GM23338 (cell line): Measurements from ENCODE around the gene TM9SF4. TPM values are rescaled to one million over a fixed set of nuclear protein-coding genes. Genes with fewer than 3 reads are reported as not detected.

Experiments used
- ATAC-seq: fragments of 200-7000 bp; cut with Tn5 transposase; 3 replicates; pipeline ENCODE4 v1.9.1; 2020
- DNase-seq: peaks from one replicate; pipeline ENCODE4 v3.0.0-alpha.2; 2015; ENCODE audit warnings: low spot score
- H2AFZ ChIP-seq: fragments of 200-600 bp; sonication (generic); 2 replicates; pipeline ENCODE4 v1.8.0; 2016; ENCODE audit warnings: antibody characterized with exemption, mild to moderate bottlenecking, moderate library complexity
- H3F3A ChIP-seq: fragments of 200-600 bp; sonication (generic); replicated peaks from 2 replicates; pipeline ENCODE4 v1.8.0; 2017; ENCODE audit warnings: antibody characterized with exemption, mixed run types, low read depth
- H3K27ac ChIP-seq: fragments of 200-600 bp; sonication (generic); 2 replicates; pipeline ENCODE4 v1.6.1; 2016; ENCODE audit warnings: low read depth
- H3K27me3 ChIP-seq: fragments of 200-600 bp; sonication (generic); 2 replicates; pipeline ENCODE4 v1.8.0; 2016; ENCODE audit warnings: mild to moderate bottlenecking, mixed run types, moderate library complexity; ENCODE audit not compliant: insufficient read depth
- H3K36me3 ChIP-seq: fragments of 200-600 bp; sonication (generic); 2 replicates; pipeline ENCODE4 v1.8.0; 2016; ENCODE audit warnings: mild to moderate bottlenecking; ENCODE audit not compliant: insufficient read depth
- H3K4me1 ChIP-seq: fragments of 200-600 bp; sonication (generic); 2 replicates; pipeline ENCODE4 v1.8.0; 2016; ENCODE audit warnings: mild to moderate bottlenecking, moderate library complexity; ENCODE audit not compliant: insufficient read depth
- H3K4me2 ChIP-seq: fragments of 200-600 bp; sonication (generic); 2 replicates; pipeline ENCODE4 v1.7.1; 2017; ENCODE audit warnings: mixed run types
- H3K4me3 ChIP-seq: fragments of 200-600 bp; sonication (generic); 2 replicates; pipeline ENCODE4 v1.6.1; 2016; ENCODE audit warnings: mixed run types
- H3K79me2 ChIP-seq: fragments of 200-600 bp; sonication (generic); replicated peaks from 2 replicates; pipeline ENCODE4 v1.8.0; 2017; ENCODE audit warnings: mild to moderate bottlenecking; ENCODE audit not compliant: insufficient read depth
- H3K9me2 ChIP-seq: fragments of 200-600 bp; sonication (generic); 2 replicates; pipeline ENCODE4 v1.8.0; 2017; ENCODE audit not compliant: insufficient read depth
- H4K20me1 ChIP-seq: fragments of 200-600 bp; sonication (generic); replicated peaks from 2 replicates; pipeline ENCODE4 v1.8.0; 2017; ENCODE audit warnings: mild to moderate bottlenecking; ENCODE audit not compliant: insufficient read depth
- H3K27ac Mint-ChIP-seq: 2 replicates; pipeline ENCODE4 v1.8.0; 2020; ENCODE audit warnings: inconsistent platforms, mild to moderate bottlenecking, moderate library complexity, mixed read lengths
- H3K27me3 Mint-ChIP-seq: 3 replicates; pipeline ENCODE4 v1.8.0; 2022; ENCODE audit warnings: low read depth, mild to moderate bottlenecking, moderate library complexity, mixed read lengths, inconsistent platforms; ENCODE audit not compliant: insufficient read depth, poor library complexity
- H3K36me3 Mint-ChIP-seq: 3 replicates; pipeline ENCODE4 v1.8.0; 2021; ENCODE audit warnings: low read depth, mild to moderate bottlenecking, inconsistent platforms, moderate library complexity, mixed read lengths
- H3K4me1 Mint-ChIP-seq: 3 replicates; pipeline ENCODE4 v1.8.0; 2020; ENCODE audit warnings: mild to moderate bottlenecking, inconsistent platforms, mixed read lengths
- H3K4me3 Mint-ChIP-seq: 3 replicates; pipeline ENCODE4 v1.8.0; 2021; ENCODE audit warnings: moderate library complexity, mild to moderate bottlenecking, inconsistent platforms, mixed read lengths
- H3K9me3 Mint-ChIP-seq: 3 replicates; pipeline ENCODE4 v1.8.0; 2020; ENCODE audit warnings: moderate library complexity, mild to moderate bottlenecking, inconsistent platforms, mixed read lengths
- EZH2 ChIP-seq: fragments of 200-600 bp; sonication (generic); IDR thresholded peaks from one replicate; pipeline ENCODE4 v1.8.0; 2017; ENCODE audit warnings: antibody characterized with exemption, mild to moderate bottlenecking, low read depth; ENCODE audit not compliant: unreplicated experiment
- EZH2phosphoT487 ChIP-seq: fragments of 200-600 bp; sonication (generic); IDR thresholded peaks from one replicate; pipeline ENCODE4 v1.8.1; 2018; ENCODE audit warnings: antibody characterized with exemption; ENCODE audit not compliant: unreplicated experiment
- NANOG ChIP-seq: IDR thresholded peaks from 2 replicates; pipeline ENCODE4 v1.6.1; 2016; ENCODE audit warnings: antibody characterized with exemption, borderline replicate concordance
- ZNF114 ChIP-seq: fragments of 250-450 bp; sonication (Bioruptor Pico); IDR thresholded peaks from 2 replicates; pipeline ENCODE4 v1.5.0; 2020; ENCODE audit warnings: mild to moderate bottlenecking, moderate library complexity
- ZNF331 ChIP-seq: fragments of 250-450 bp; sonication (Bioruptor Pico); IDR thresholded peaks from 2 replicates; pipeline ENCODE4 v1.5.0; 2020; ENCODE audit warnings: low read depth, mild to moderate bottlenecking, moderate library complexity
- polyA plus RNA-seq: library from polyadenylated mRNA; unstranded; fragments of >200 nt; fragmentation: Nextera tagmentation; extraction: Ambion mirVana; gene quantifications from 2 replicates; pipeline ENCODE4 v1.2.1, GENCODE V29; 2016
- total RNA-seq: library from RNA; depleted of rRNA; stranded (reverse); fragments of >200 nt; shearing (Covaris generic); gene quantifications from 2 replicates; pipeline ENCODE4 v1.2.3, GENCODE V29; 2014
- TF ChIP-seq, protein P1 (sequence below): fragments of 250-450 bp; sonication (Bioruptor Pico); IDR thresholded peaks from 2 replicates; pipeline ENCODE4 v1.5.0; 2020; ENCODE audit warnings: mild to moderate bottlenecking, moderate library complexity

TM9SF4 gene
- total and polyA plus RNA-seq, 2 experiments from 2014 or later = 20.4 to 52.6 TPM

DNA sequence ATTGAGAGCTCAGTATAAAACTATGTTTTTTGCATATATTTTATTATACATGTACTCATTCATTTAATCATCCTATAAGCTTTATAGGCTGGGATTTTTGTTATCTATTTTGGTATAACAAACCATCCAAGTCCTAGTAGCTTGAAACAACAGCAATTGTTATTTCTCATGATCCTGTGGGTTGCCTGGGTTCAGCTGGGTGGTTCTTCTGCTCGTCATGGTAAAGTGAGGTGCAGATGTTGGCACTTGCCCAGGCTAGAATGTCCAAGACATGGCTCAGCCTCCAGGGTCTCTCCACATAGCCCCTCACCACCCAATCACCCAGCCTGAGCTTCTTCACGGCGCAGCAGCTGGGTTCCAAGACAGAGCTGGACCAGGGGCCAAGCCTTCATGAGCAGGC is 20.8 kb upstream of the TM9SF4 start:
- Histone ChIP-seq H4K20me1 (no peaks in the 10 kb centered on the region), H3F3A (peaks cover 23% of the 10 kb centered on the region), H3K4me2 (no peak overlapping the region; the same call in 1 of the 2 replicates), H2AFZ (no peak overlapping the region), H3K9me2 (no peaks in the 10 kb centered on the region), H3K79me2 (no peaks in the 10 kb centered on the region), H3K36me3 (no peaks in the 10 kb centered on the region), H3K4me1 (peaks cover 25% of the 10 kb centered on the region), H3K27ac (no peak overlapping the region), H3K27me3 (no peaks in the 10 kb centered on the region), H3K4me3 (no peak overlapping the region)
- H3K9me3 Mint-ChIP-seq = peaks cover 6% of the 10 kb centered on the region; the same call in 2 of the 3 replicates
- DNase-seq = no peak
- no peak overlapping the region for H3K27ac Mint-ChIP-seq
- H3K36me3 Mint-ChIP-seq = no peaks in the 10 kb centered on the region; the same call in 2 of the 3 replicates
- TF ChIP-seq EZH2 = no peak
- TF ChIP-seq ZNF331 (CRISPR knock-in tag) = peak; percentile 94
- TF ChIP-seq ZNF114 = no peak
- no peak for ATAC-seq
- peaks cover 39% of the 10 kb centered on the region for H3K4me1 Mint-ChIP-seq
- no peak overlapping the region for H3K4me3 Mint-ChIP-seq
- H3K27me3 Mint-ChIP-seq = peaks cover 13% of the 10 kb centered on the region

DNA sequence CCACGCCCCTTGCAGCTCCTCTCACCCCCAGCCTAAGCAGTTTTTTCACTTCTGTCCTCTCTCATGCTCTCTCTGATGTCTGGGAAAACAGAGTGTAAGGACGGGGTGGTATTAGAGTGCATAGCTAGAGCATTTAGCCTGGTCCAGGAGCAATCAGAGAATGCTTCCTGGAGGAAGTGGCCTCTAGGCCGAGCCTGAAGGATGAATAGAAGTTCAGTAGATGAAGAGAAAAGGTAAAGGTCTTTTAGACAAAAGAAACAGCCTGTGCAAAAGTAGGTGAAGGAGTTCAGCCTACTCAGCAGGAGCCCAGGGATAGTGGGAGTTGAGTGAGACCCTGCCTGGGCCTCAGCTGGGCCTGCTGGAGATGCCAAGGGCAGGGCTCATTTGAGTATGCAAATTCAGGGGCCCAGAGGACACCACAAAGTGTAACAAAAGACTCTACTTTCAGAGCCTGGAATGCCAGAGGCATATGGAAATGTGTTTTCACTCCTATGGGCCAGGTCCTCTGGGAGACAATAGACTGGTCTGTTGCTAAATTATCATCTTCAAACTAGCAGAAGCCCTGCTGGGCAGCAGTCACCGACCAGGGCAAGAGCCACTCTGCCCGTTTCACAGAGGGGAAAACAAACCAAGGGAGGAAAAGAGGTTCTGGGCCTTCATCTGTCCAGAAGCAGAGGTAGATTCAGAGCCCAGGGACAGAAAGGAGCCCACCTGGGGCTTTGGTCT is 19.7 kb upstream of the TM9SF4 start:
- Histone ChIP-seq H4K20me1 (no peaks in the 10 kb centered on the region), H3K4me3 (0 out of 2 replicates have a peak overlapping the region, but pooled peaks have one; percentile 15), H3K27ac (peak overlapping the region; percentile 89), H3K4me2 (peak overlapping the region; percentile 57), H3K79me2 (no peaks in the 10 kb centered on the region), H3K9me2 (no peaks in the 10 kb centered on the region), H2AFZ (no peak overlapping the region), H3K27me3 (no peaks in the 10 kb centered on the region), H3K36me3 (no peaks in the 10 kb centered on the region), H3F3A (peaks cover 23% of the 10 kb centered on the region), H3K4me1 (peaks cover 25% of the 10 kb centered on the region)
- H3K4me1 Mint-ChIP-seq = peaks cover 39% of the 10 kb centered on the region
- peaks cover 6% of the 10 kb centered on the region; the same call in 2 of the 3 replicates for H3K9me3 Mint-ChIP-seq
- H3K27ac Mint-ChIP-seq = peak overlapping the region; percentile 90
- TF ChIP-seq NANOG (peak; percentile 48; the same call in 1 of the 2 replicates), EZH2phosphoT487 (no peak)
- TF ChIP-seq, protein P1, sequence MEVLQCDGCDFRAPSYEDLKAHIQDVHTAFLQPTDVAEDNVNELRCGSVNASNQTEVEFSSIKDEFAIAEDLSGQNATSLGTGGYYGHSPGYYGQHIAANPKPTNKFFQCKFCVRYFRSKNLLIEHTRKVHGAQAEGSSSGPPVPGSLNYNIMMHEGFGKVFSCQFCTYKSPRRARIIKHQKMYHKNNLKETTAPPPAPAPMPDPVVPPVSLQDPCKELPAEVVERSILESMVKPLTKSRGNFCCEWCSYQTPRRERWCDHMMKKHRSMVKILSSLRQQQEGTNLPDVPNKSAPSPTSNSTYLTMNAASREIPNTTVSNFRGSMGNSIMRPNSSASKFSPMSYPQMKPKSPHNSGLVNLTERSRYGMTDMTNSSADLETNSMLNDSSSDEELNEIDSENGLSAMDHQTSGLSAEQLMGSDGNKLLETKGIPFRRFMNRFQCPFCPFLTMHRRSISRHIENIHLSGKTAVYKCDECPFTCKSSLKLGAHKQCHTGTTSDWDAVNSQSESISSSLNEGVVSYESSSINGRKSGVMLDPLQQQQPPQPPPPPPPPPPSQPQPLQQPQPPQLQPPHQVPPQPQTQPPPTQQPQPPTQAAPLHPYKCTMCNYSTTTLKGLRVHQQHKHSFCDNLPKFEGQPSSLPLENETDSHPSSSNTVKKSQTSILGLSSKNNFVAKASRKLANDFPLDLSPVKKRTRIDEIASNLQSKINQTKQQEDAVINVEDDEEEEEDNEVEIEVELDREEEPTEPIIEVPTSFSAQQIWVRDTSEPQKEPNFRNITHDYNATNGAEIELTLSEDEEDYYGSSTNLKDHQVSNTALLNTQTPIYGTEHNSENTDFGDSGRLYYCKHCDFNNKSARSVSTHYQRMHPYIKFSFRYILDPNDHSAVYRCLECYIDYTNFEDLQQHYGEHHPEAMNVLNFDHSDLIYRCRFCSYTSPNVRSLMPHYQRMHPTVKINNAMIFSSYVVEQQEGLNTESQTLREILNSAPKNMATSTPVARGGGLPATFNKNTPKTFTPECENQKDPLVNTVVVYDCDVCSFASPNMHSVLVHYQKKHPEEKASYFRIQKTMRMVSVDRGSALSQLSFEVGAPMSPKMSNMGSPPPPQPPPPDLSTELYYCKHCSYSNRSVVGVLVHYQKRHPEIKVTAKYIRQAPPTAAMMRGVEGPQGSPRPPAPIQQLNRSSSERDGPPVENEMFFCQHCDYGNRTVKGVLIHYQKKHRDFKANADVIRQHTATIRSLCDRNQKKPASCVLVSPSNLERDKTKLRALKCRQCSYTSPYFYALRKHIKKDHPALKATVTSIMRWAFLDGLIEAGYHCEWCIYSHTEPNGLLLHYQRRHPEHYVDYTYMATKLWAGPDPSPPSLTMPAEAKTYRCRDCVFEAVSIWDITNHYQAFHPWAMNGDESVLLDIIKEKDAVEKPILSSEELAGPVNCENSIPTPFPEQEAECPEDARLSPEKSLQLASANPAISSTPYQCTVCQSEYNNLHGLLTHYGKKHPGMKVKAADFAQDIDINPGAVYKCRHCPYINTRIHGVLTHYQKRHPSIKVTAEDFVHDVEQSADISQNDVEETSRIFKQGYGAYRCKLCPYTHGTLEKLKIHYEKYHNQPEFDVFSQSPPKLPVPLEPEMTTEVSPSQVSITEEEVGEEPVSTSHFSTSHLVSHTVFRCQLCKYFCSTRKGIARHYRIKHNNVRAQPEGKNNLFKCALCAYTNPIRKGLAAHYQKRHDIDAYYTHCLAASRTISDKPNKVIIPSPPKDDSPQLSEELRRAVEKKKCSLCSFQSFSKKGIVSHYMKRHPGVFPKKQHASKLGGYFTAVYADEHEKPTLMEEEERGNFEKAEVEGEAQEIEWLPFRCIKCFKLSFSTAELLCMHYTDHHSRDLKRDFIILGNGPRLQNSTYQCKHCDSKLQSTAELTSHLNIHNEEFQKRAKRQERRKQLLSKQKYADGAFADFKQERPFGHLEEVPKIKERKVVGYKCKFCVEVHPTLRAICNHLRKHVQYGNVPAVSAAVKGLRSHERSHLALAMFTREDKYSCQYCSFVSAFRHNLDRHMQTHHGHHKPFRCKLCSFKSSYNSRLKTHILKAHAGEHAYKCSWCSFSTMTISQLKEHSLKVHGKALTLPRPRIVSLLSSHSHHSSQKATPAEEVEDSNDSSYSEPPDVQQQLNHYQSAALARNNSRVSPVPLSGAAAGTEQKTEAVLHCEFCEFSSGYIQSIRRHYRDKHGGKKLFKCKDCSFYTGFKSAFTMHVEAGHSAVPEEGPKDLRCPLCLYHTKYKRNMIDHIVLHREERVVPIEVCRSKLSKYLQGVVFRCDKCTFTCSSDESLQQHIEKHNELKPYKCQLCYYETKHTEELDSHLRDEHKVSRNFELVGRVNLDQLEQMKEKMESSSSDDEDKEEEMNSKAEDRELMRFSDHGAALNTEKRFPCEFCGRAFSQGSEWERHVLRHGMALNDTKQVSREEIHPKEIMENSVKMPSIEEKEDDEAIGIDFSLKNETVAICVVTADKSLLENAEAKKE (CRISPR knock-in tag) = peak; percentile 45
- peak; percentile 91 for DNase-seq
- H3K27me3 Mint-ChIP-seq = peaks cover 15% of the 10 kb centered on the region
- H3K36me3 Mint-ChIP-seq = no peaks in the 10 kb centered on the region; the same call in 2 of the 3 replicates
- peak overlapping the region; percentile 32; the same call in 1 of the 3 replicates for H3K4me3 Mint-ChIP-seq
- peak; percentile 89 for ATAC-seq
